ENCODE data around the gene RCC1.

Gene RCC1

GRCh38 chr1:28507247-28507645 lies 1.4 kb downstream of the RCC1 start:
- Histone ChIP-seq H3K4me1 (ENCODE audit: insufficient read depth, low read length) (peaks cover 45% of the 10 kb centered on the region), H3K27me3 (ENCODE audit: insufficient read depth, low read length, poor library complexity) (no peaks in the 10 kb centered on the region), H3K9me3 (ENCODE audit: insufficient read depth, low read length, severe bottlenecking) (no peaks in the 10 kb centered on the region), H2AFZ (ENCODE audit: low read depth, low read length) (no peak overlapping the region), H3K4me3 (ENCODE audit: low read depth in 1 of 2, low read length in 2 of 2) (peak overlapping the region; percentile 79 to 94), H4K20me1 (ENCODE audit: insufficient read depth, low read length) (peaks cover 45% of the 10 kb centered on the region), H3K36me3 (ENCODE audit: insufficient read depth, low read length) (peaks cover 58% of the 10 kb centered on the region), H3K79me2 (ENCODE audit: insufficient read depth, low read length) (peaks cover 67% of the 10 kb centered on the region), H3K9ac (ENCODE audit: low read depth, low read length) (peak overlapping the region; percentile 82), H3K27ac (ENCODE audit: low read length) (peak overlapping the region; percentile 77), H3K4me2 (ENCODE audit: insufficient read depth, low read length) (peak overlapping the region; percentile 62)
- TF ChIP-seq EZH2 (IDR thresholded peaks at IDR 0.05; ENCODE audit: borderline replicate concordance, low read depth, low read length, severe bottlenecking) (no peak), CTCF (IDR thresholded peaks at IDR 0.05; ENCODE audit: borderline replicate concordance, extremely low read depth, low read length, poor library complexity, severe bottlenecking) (no peak)
- ATAC-seq (ENCODE audit: insufficient read depth, low read depth) (no peak), DNase-seq (peak; percentile 33)

GRCh38 chr1:28507646-28508434 lies 2.0 kb downstream of the RCC1 start:
- no peaks in the 10 kb centered on the region for H3K27me3 ChIP-seq (ENCODE audit: insufficient read depth, low read length, poor library complexity)
- peaks cover 45% of the 10 kb centered on the region for H3K4me1 ChIP-seq (ENCODE audit: insufficient read depth, low read length)
- H4K20me1 ChIP-seq (ENCODE audit: insufficient read depth, low read length) = peaks cover 48% of the 10 kb centered on the region
- peak overlapping the region; percentile 82 for H3K9ac ChIP-seq (ENCODE audit: low read depth, low read length)
- peak; percentile 29 for DNase-seq
- TF ChIP-seq CTCF (IDR thresholded peaks at IDR 0.05; ENCODE audit: borderline replicate concordance, extremely low read depth, low read length, poor library complexity, severe bottlenecking) = no peak
- no peak for TF ChIP-seq EZH2 (IDR thresholded peaks at IDR 0.05; ENCODE audit: borderline replicate concordance, low read depth, low read length, severe bottlenecking)
- peak overlapping the region; percentile 77 for H3K27ac ChIP-seq (ENCODE audit: low read length)
- no peak for ATAC-seq (ENCODE audit: insufficient read depth, low read depth)
- H3K36me3 ChIP-seq (ENCODE audit: insufficient read depth, low read length) = peaks cover 64% of the 10 kb centered on the region
- H3K4me2 ChIP-seq (ENCODE audit: insufficient read depth, low read length) = peak overlapping the region; percentile 62
- no peaks in the 10 kb centered on the region for H3K9me3 ChIP-seq (ENCODE audit: insufficient read depth, low read length, severe bottlenecking)
- peak overlapping the region; percentile 79 to 94; a peak in 3 of 4 replicates for H3K4me3 ChIP-seq (ENCODE audit: low read depth in 1 of 2, low read length in 2 of 2)
- H3K79me2 ChIP-seq (ENCODE audit: insufficient read depth, low read length) = peaks cover 70% of the 10 kb centered on the region
- H2AFZ ChIP-seq (ENCODE audit: low read depth, low read length) = no peak overlapping the region

- peaks cover 46% of the 10 kb centered on the region for H3K4me1 ChIP-seq (ENCODE audit: insufficient read depth, low read length)
- peaks cover 72% of the 10 kb centered on the region for H3K79me2 ChIP-seq (ENCODE audit: insufficient read depth, low read length)
- H3K36me3 ChIP-seq (ENCODE audit: insufficient read depth, low read length) = peaks cover 69% of the 10 kb centered on the region
- H3K4me3 ChIP-seq (ENCODE audit: low read depth in 1 of 2, low read length in 2 of 2) = peak overlapping the region; percentile 79 to 94; a peak in 3 of 4 replicates
- ATAC-seq (ENCODE audit: insufficient read depth, low read depth) (no peak), DNase-seq (no peak)
- peak overlapping the region; percentile 77 for H3K27ac ChIP-seq (ENCODE audit: low read length)
- no peaks in the 10 kb centered on the region for H3K27me3 ChIP-seq (ENCODE audit: insufficient read depth, low read length, poor library complexity)
- H3K9me3 ChIP-seq (ENCODE audit: insufficient read depth, low read length, severe bottlenecking) = no peaks in the 10 kb centered on the region
- no peak overlapping the region for H2AFZ ChIP-seq (ENCODE audit: low read depth, low read length)
- no peak for TF ChIP-seq EZH2 (IDR thresholded peaks at IDR 0.05; ENCODE audit: borderline replicate concordance, low read depth, low read length, severe bottlenecking)
- H3K9ac ChIP-seq (ENCODE audit: low read depth, low read length) = peak overlapping the region; percentile 82
- peaks cover 48% of the 10 kb centered on the region for H4K20me1 ChIP-seq (ENCODE audit: insufficient read depth, low read length)
- peak overlapping the region; percentile 62 for H3K4me2 ChIP-seq (ENCODE audit: insufficient read depth, low read length)
Measured at GRCh38 chr1:28508435-28508754, 2.6 kb downstream of the RCC1 start.

GRCh38 chr1:28509705-28510272 lies 3.9 kb downstream of the RCC1 start:
- Histone ChIP-seq H3K27me3 (ENCODE audit: insufficient read depth, low read length, poor library complexity) (no peaks in the 10 kb centered on the region), H3K4me1 (ENCODE audit: insufficient read depth, low read length) (peaks cover 47% of the 10 kb centered on the region), H3K36me3 (ENCODE audit: insufficient read depth, low read length) (peaks cover 75% of the 10 kb centered on the region), H4K20me1 (ENCODE audit: insufficient read depth, low read length) (peaks cover 48% of the 10 kb centered on the region), H3K4me3 (ENCODE audit: low read depth in 1 of 2, low read length in 2 of 2) (peak overlapping the region in 1 of 2 experiments; percentile 79; a peak in 2 of 4 replicates), H2AFZ (ENCODE audit: low read depth, low read length) (no peak overlapping the region), H3K27ac (ENCODE audit: low read length) (peak overlapping the region; percentile 77), H3K79me2 (ENCODE audit: insufficient read depth, low read length) (peaks cover 72% of the 10 kb centered on the region), H3K9me3 (ENCODE audit: insufficient read depth, low read length, severe bottlenecking) (no peaks in the 10 kb centered on the region), H3K4me2 (ENCODE audit: insufficient read depth, low read length) (peak overlapping the region; percentile 62), H3K9ac (ENCODE audit: low read depth, low read length) (peak overlapping the region; percentile 82)
- peak; percentile 35 for DNase-seq
- ATAC-seq (ENCODE audit: insufficient read depth, low read depth) = peak; percentile 4; the same call in 2 of the 3 replicates
- TF ChIP-seq CTCF (IDR thresholded peaks at IDR 0.05; ENCODE audit: borderline replicate concordance, extremely low read depth, low read length, poor library complexity, severe bottlenecking) (no peak), EZH2 (IDR thresholded peaks at IDR 0.05; ENCODE audit: borderline replicate concordance, low read depth, low read length, severe bottlenecking) (no peak)
